Activated effector memory CD4-positive, alpha-beta T cell treated with Interleukin-2 at 50 U/mL for 16 hours (primary cell): ENCODE measurements around the gene GRID1.
"Not testable (repeated sequence)": the region's sequence is repeated elsewhere in the genome, so short reads cannot be mapped to it uniquely, and the experiment has no call there.

Source experiments
- DNase-seq: peaks from one replicate; pipeline ENCODE4 v3.0.0-alpha.2; 2020

The GRID1 gene

GRCh38 chr10:86047588-86047987 lies 319.0 kb downstream of the GRID1 start:
- no peak for DNase-seq

DNA sequence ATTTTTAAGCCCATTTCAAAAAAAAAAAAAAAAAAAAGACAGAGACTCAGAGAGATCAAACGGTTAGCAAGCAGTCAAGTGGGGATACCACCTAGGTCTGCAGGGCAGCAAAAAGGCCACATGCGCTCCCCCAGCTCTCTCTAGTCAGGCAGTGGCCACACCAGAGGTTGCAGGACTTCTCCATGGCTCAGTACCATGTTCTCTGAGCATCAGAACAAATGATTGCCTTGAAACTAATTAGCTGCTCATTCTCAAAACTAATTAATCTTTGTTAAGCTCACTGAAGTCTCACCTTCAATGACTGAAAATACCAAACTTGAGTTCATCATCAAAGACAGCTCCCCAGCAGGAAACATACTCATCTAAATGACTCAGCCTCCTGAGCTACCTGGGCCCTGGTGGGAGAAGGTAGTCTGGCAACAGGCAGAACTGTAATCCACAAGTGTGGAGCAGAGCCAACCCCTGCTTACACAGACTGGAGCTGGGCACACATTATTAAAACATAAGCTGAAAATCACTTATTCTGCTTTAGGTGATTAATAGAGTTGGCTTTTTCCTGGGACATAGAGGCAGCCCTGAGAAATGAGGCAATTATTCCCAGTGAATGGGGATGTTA lies 319.6 kb downstream of the GRID1 start:
- no peak for DNase-seq

- DNase-seq: no peak
These were observed 320.7 kb downstream of the GRID1 start for GRCh38 chr10:86045896-86046295.

GRCh38 chr10:86044029-86044428 lies 322.6 kb downstream of the GRID1 start:
- DNase-seq: no peak

- DNase-seq: no peak
These were observed 323.4 kb downstream of the GRID1 start for GRCh38 chr10:86043236-86043635.

- DNase-seq: no peak
These were observed 324.4 kb downstream of the GRID1 start for GRCh38 chr10:86042161-86042560.

- no peak for DNase-seq
These were observed 325.5 kb downstream of the GRID1 start for GRCh38 chr10:86041116-86041515.

DNA sequence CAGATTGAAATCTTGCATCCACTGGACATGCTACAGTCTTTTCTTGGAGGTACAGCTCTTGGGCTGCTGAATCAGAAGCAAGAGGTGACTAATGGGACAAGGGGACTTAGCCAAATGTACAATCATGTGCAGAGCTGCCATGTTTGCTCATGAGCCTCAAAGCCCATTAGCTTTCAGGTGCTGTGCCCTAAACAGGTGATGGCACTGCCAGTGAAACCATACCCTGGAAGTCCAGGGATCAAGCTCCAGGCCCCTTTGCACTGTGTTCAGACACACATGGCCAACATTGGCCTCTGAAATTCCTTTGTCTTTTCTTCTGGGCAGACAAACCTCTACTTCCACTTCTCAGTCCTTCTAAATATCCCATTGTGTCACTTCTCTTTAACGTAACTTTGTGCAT lies 328.2 kb downstream of the GRID1 start:
- DNase-seq: no peak

DNA sequence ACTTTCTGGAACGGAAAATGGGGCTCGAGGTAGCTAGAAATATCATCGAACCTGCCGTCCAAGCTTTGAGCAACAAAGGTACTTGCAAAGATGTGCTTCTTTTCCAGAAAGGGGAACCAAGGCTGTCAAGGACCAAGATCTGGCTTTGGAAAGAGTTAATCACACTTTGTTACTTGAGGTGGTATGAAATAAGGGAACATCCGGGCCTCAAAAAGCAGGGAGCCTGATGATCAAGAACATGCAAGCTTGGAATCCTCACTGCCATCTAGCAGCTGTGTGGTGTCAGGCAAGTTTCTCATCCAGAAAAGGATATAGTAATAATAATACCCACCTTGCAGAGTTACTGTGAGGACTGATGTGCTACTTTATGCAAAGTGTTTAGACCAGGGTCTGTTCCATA lies 329.5 kb downstream of the GRID1 start:
- DNase-seq: no peak

DNA sequence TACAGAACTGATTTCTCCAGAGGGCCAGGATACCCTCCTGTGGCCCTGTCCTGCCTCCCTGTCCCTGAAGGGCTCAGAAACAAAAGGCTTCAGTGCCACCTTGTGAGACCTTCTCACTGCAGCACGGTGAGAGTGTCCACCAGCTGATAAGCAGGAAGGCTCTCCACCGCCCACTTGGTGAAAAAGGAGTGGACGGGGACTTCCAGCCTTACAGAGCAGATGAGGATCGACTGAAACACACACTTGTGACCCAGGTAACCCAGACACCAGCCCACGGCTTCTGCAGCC lies 330.1 kb downstream of the GRID1 start:
- DNase-seq: no peak

DNA sequence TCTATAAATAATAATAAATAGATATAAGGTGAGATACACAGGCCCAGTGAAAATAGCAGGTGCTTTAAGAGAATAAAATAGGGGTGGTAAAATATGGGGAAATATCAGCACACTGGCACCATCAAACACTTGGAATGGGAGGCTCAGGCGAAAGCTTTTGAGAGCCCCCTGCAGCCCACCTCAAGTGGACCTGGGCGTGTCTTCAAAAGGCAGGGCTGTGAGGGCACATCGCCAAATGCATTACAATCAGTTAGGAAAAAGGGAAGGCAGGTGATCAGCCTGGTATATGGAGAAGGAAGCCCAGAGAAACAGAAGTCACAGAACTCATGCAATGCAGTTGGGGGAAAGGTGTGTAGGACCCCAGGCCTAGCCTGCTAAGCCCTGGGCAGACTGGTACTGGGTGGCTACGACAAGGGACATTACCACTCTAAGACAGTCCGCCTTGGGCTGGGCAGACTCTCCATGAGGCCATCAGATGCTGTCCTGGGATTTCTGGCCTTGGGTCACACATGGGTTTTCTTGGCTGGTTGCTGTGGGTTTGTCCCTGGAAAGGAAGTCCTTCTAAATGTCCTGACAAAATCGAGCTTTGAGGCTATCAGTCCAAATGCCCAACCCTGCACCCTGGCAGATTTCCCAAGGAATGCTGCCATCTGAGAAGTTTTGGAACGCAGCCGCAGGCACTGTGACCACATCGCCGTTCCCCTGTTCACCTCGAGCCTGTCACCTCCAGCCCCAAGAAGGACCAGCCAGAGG lies 330.6 kb downstream of the GRID1 start:
- no peak for DNase-seq

- no peak for DNase-seq
These were observed 331.9 kb downstream of the GRID1 start for GRCh38 chr10:86034710-86035109.

- no peak for DNase-seq
These were observed 333.0 kb downstream of the GRID1 start for GRCh38 chr10:86033581-86033980.

- not testable (repeated sequence) for DNase-seq
These were observed 334.5 kb downstream of the GRID1 start for GRCh38 chr10:86032087-86032486.

- DNase-seq: no peak
These were observed 336.3 kb downstream of the GRID1 start for GRCh38 chr10:86030312-86030711.

- DNase-seq: no peak
These were observed 339.2 kb downstream of the GRID1 start for GRCh38 chr10:86027346-86027745.

GRCh38 chr10:86025509-86025908 lies 341.1 kb downstream of the GRID1 start:
- no peak for DNase-seq

DNA sequence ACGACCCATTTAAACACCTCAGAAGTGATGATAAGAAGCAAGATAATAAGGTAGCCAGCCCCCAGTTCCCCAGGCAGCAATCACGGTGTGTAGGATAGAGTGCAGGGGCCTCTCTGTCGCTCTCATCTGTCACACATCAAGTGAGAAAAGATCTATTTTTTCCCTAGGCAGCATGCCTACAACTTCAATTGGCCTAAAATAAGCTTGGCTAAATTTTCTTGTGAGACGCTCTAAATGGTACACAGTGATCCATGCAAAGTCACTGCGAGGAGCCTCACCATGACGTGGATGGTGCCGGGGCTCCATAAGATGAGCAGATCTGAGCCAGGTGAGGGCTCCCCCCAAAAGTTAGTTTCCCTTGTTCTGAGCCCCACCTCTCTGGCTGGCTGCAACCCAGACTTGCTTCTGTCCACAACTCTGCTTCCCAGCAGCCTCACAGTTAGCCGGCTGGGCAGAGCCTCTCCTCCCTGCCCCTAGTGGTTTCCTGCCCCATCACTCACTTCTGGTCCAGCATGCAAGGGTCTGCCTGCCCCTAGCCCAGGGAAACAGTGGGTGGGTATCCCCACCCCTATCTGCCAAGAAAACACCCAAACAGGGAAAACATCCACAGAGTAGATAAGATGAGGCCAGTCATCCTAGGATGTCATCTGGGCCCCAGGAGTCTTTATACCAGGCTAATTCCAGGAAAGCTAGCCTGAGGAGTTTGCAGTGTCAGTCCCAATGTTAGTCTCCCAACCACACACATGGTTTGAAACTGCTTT lies 342.1 kb downstream of the GRID1 start:
- no peak for DNase-seq

DNA sequence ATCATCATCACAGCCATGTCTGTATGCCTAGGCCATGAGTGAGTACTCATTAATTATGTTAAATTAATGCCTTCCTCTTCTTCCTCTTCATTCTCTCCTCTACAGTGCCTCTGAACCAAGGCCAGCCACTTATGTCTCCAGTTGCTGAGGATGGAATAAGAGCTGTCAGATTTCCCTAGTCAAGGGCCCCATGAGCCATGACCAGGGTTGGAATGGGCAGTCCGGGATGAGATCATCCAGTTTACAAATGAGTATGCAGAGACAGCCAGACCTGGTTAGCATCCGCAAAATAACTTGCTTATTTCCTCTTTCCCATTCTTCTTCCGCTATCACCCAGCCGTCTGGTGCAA lies 342.7 kb downstream of the GRID1 start:
- DNase-seq: no peak

DNA sequence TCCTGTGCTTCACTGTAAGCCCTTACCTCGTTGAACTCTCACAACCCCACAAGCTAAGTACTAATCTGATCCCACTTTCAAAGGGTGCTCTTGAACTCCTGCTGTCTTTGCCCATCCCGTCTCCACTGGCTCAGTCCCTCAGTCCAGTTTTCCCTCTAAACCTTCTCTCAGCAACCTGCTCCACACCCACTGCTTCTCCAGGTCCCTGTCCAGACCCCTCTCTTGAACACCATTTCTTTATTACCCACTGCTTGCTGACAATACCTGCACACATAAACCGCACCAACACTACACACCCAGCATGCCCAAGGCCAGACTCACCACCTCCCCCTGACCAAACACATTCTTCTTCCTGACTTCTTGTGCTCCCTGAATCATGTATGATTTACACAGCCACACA lies 343.3 kb downstream of the GRID1 start:
- no peak for DNase-seq

- DNase-seq: no peak
These were observed 343.7 kb downstream of the GRID1 start for GRCh38 chr10:86022906-86023305.

DNA sequence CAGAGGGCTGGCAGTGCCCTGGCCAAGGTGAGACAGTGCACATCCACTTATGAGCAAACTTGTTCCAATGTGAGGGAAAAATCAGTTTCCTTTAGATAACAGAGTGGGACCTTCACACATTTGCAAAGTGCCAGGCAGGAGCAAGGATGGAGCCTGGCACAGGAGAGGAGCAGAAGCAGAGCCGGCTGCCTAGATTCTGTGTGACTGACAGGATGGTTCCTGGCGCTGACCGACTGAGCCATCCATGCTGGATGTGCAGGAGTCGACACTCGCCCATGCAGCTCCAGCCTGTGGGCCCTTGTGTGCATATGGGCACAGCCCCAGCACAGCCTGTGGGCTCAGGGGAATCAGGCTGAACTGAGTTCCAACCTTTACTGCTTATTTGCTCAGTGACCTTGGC lies 346.5 kb downstream of the GRID1 start:
- DNase-seq: no peak

DNA sequence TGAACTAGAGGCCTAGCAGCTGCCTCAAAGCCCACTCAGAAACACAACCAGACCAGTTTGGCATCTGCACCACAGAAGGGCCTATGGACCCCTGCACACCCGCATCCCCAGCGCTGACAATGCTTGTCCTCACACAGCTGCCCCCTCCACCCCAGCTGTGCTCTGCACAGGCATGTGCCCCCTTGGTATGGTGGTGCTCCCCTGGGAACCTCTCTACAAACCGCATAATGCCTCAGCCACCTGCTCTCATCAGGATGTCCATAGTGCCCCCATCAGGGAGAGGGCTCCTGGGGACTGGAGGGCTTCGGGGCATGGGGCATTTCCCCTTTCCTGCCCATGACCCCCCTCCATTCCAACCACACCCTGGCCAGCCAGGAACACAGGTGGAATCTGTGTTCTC lies 347.5 kb downstream of the GRID1 start:
- DNase-seq: no peak

DNA sequence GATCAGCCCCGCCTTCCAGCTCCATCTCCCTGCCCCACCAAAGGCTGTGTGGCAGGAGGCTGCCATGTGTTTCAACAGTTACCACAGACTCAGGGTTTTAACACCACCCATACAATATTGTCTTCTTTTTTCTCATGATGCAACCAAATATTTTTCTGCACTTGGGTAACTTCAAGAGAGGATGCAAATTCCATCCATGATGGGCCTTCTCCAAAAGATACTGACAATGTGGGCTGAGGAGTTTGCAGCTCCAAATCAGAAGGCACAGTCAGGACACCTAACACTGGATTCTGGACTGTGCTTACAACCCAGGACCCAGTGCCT lies 347.9 kb downstream of the GRID1 start:
- no peak for DNase-seq
